Rectal smooth muscle tissue (tissue), 1 donor: ENCODE results near the gene PRSS3.
"Not testable (repeated sequence)": the region's sequence is repeated elsewhere in the genome, so short reads cannot be mapped to it uniquely, and the experiment has no call there.

Source experiments
- H3K27ac ChIP-seq: one replicate; pipeline ENCODE4 v1.7.0; 2013; ENCODE audit warnings: low read depth, low read length, inconsistent platforms
- H3K27me3 ChIP-seq: one replicate; pipeline ENCODE4 v1.7.0; 2013; ENCODE audit warnings: low read length; ENCODE audit not compliant: control insufficient read depth, insufficient read depth
- H3K36me3 ChIP-seq: one replicate; pipeline ENCODE4 v1.7.0; 2013; ENCODE audit warnings: low read length; ENCODE audit not compliant: control insufficient read depth, insufficient read depth
- H3K4me1 ChIP-seq: one replicate; pipeline ENCODE4 v1.7.0; 2013; ENCODE audit warnings: low read length; ENCODE audit not compliant: control insufficient read depth, insufficient read depth
- H3K4me3 ChIP-seq: one replicate; pipeline ENCODE4 v1.7.0; 2013; ENCODE audit warnings: low read length
- H3K9ac ChIP-seq: one replicate; pipeline ENCODE4 v1.7.0; 2013; ENCODE audit warnings: low read length

PRSS3 gene

DNA sequence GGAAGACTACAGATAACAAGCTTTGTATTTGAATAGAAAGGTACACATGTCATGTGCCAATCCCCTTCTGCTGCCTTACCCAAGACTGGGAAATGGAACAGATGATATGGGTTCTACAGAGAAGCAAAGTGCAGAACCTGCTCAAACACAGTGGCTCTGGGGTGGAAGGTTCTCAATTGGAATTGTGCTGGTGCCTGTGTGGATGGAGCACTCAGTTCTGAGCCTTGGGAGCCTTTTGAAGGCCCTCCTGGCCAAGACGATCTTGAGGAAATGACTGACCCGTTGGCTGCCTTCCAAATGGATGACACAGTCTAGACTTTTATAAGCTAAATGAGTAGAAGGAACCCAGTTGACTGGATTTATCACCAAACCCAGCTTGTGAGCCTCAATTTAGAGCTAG, 4.2 kb upstream of the PRSS3 start:
- Histone ChIP-seq H3K4me1 (no peaks in the 10 kb centered on the region), H3K27ac (no peak overlapping the region), H3K9ac (no peak overlapping the region), H3K36me3 (no peaks in the 10 kb centered on the region), H3K27me3 (no peaks in the 10 kb centered on the region), H3K4me3 (no peak overlapping the region)

DNA sequence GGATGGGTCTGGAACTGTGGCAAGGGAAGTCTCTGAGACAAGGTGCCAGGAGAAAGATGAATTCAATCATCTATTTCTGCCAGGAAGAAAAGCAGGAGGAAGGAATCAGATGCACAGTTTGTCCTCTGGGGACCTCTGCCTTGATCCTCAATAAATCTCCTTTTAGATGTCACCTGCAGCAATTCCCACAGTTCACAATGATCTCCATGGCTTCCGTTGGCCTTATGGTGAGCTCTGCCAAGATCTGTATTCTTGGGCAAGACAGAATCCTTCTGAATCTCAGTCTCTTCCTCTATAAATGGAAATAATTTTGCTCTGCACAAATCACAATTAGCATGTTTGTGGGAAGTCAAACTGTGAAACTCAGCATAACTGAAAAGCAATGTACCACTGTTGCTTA, 1.9 kb upstream of the PRSS3 start:
- not testable (repeated sequence) for H3K4me1 ChIP-seq, H3K36me3 ChIP-seq, H3K27ac ChIP-seq, H3K9ac ChIP-seq, H3K4me3 ChIP-seq, H3K27me3 ChIP-seq

DNA sequence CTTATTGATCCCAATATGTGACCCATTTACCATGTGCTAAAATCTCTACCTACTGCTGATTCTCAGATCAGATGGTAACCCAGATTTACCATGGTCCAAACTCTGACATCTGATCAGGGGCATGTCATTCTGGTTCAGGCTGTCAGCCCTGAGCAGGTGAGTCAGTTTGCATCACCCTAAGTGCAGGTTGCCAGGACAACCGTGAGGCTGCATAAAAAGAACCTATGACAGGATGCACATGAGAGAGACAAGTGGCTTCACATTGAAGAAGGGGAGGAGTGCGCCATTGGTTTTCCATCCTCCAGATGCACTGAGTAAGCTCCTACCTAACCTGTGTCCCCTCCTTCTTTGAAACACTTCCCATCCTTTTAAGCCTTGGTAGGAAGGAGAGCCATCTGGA, 801 bp upstream of the PRSS3 start:
- no peak overlapping the region for H3K9ac ChIP-seq
- no peak overlapping the region for H3K4me3 ChIP-seq
- H3K4me1 ChIP-seq: no peaks in the 10 kb centered on the region
- H3K27ac ChIP-seq: no peak overlapping the region
- no peaks in the 10 kb centered on the region for H3K36me3 ChIP-seq
- H3K27me3 ChIP-seq: no peaks in the 10 kb centered on the region

DNA sequence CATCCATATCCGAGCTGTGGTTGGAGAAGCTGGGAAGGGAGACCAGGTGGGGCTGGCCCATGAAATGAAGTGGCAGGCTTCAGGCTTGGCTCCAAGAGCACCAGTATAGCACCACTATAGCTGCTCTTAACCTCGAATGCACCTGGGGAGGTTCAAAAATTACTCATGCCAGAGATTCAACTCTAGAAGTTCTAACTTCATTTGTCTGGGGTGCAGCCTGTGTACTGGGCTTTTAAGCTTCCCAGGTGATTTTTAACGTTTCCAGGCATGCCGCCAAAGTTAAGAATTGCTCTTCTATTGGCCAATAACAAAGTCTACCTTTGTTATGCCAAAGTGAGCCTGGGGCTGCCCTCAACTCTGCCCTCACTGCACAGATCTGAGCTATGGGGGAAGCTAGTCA, 458 bp downstream of the PRSS3 start:
- H3K4me1 ChIP-seq: no peaks in the 10 kb centered on the region
- H3K27me3 ChIP-seq: no peaks in the 10 kb centered on the region
- no peak overlapping the region for H3K27ac ChIP-seq
- no peaks in the 10 kb centered on the region for H3K36me3 ChIP-seq
- H3K9ac ChIP-seq: no peak overlapping the region
- no peak overlapping the region for H3K4me3 ChIP-seq

DNA sequence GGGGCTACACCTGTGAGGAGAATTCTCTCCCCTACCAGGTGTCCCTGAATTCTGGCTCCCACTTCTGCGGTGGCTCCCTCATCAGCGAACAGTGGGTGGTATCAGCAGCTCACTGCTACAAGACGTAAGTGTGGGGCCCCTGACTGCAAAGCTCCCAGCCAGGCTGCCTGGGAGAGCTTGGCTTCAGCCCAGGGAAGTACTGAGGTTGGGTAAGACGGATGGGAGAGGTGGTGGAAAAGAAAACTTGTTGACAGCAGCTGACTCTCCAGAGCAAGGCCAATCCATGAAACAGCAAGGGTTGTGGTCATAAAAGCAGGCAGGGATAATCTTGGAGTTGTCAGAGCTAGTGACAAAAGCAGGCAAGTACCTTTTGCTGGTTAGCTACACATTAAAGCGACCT, 1.3 kb downstream of the PRSS3 start:
- not testable (repeated sequence) for H3K4me3 ChIP-seq, H3K9ac ChIP-seq, H3K36me3 ChIP-seq, H3K4me1 ChIP-seq, H3K27ac ChIP-seq, H3K27me3 ChIP-seq

DNA sequence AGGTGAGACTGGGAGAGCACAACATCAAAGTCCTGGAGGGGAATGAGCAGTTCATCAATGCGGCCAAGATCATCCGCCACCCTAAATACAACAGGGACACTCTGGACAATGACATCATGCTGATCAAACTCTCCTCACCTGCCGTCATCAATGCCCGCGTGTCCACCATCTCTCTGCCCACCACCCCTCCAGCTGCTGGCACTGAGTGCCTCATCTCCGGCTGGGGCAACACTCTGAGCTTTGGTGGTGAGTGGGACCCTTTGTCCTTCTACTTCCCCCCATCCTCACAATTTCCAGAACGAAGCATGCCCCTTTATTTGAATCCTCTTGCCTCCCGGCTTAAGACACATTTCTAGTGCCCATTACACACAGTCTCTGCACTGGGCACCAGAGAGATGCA, 2.5 kb downstream of the PRSS3 start:
- Histone ChIP-seq H3K27ac (no peak overlapping the region), H3K4me1 (no peaks in the 10 kb centered on the region), H3K9ac (no peak overlapping the region), H3K27me3 (no peaks in the 10 kb centered on the region), H3K36me3 (no peaks in the 10 kb centered on the region), H3K4me3 (no peak overlapping the region)

DNA sequence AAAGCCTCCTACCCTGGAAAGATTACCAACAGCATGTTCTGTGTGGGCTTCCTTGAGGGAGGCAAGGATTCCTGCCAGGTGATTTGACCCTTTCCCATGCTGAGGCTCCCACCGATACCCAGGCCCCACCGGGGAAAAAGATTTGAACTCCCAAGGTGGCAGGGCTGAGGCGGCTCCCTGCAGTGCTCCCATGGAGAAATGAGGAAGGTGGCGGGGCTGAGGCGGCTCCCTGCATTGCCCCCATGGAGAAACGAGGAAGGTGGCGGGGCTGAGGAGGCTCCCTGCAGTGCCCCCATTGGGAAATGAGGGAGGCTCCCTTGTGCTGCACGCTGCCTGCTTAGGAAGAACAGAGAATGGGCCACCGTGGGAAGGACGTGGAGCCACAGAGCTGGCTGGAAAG, 3.2 kb downstream of the PRSS3 start:
- Histone ChIP-seq H3K36me3 (no peaks in the 10 kb centered on the region), H3K9ac (no peak overlapping the region), H3K27ac (no peak overlapping the region), H3K4me1 (no peaks in the 10 kb centered on the region), H3K27me3 (no peaks in the 10 kb centered on the region), H3K4me3 (no peak overlapping the region)

DNA sequence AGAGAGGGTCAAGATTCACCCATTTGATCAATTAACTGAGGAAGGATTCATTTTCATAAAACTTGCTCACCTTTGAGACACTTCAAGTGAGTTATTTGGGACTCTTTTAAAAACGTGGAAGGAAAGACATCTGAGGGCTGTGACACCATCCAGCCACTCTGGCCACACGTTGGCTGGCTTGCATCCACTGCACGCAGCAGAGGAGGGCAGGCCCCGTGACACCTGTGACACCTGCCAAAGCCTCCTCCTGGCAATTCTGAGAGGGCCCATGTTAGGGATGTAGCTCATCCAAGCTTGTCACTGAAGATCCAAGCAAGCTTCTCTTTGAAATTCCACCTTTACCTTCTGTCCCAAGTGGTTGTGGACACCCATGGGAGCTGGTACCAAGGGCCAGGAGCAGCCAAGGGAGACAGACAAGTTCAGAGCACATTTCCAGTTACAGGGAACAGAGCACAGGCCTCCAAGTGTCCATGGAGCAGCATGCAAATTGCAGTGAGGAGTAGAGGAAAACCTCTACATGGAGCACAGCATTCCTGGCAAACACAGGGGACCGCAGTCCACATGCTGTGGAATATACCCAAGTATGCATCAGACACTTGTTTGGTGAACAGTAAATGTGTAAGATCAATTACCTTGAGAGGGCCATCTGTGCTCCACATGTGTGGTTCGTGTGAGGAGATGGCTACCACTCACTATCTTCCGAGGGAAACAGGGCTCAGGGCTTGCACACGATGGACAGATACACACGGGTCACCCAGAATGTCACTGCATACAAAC, 4.8 kb downstream of the PRSS3 start:
- H3K27me3 ChIP-seq: no peaks in the 10 kb centered on the region
- no peak overlapping the region for H3K9ac ChIP-seq
- H3K27ac ChIP-seq: no peak overlapping the region
- no peaks in the 10 kb centered on the region for H3K4me1 ChIP-seq
- no peak overlapping the region for H3K4me3 ChIP-seq
- H3K36me3 ChIP-seq: no peaks in the 10 kb centered on the region

DNA sequence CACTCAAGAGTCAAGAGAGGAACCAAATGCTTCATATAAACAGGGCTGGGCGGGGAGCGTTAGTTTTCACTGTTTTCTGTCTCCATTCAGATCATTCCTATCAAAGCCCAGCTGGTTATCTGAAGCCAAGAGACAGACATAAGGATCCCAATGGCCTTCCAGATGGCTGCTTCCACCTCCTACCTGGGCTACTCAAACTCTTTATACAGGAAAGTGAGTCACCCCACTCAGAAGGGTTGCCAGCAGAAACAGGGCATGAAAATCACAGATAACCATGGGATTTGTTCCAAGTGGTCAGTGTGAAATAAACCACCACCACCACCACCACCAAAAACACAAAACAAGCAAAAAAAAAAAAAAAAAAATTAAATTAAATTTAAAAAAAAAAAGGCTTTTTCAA, 5.5 kb downstream of the PRSS3 start:
- H3K27ac ChIP-seq: no peak overlapping the region
- no peaks in the 10 kb centered on the region for H3K27me3 ChIP-seq
- H3K4me1 ChIP-seq: no peaks in the 10 kb centered on the region
- H3K4me3 ChIP-seq: no peak overlapping the region
- no peaks in the 10 kb centered on the region for H3K36me3 ChIP-seq
- no peak overlapping the region for H3K9ac ChIP-seq

DNA sequence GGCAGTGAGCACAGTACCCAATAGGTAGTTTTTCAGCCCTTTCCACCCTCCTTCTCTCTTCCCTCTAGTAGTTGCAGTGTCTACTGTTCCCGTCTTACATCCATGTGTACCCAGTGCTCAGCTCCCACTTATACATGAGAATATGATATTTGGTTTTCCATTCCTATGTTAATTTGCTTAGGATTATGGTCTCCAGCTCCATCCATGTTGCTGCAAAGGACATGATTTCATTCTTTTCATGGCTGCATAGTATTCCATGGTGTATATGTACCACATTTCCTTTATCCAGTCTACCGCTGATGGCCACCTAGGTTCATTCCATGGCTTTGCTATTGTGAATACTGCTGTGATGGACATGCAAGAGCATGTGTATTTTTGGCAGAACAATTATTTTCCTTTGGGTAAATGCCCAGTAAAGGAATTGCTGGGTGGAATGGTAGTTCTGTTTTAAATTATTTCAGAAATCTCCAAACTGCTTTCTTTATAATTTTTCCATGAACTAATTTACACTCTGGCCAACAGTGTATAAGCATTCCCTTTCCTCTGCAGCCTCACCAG, 6.7 kb downstream of the PRSS3 start:
- H3K36me3 ChIP-seq, H3K4me3 ChIP-seq, H3K27ac ChIP-seq, H3K4me1 ChIP-seq, H3K9ac ChIP-seq, H3K27me3 ChIP-seq: not testable (repeated sequence)

DNA sequence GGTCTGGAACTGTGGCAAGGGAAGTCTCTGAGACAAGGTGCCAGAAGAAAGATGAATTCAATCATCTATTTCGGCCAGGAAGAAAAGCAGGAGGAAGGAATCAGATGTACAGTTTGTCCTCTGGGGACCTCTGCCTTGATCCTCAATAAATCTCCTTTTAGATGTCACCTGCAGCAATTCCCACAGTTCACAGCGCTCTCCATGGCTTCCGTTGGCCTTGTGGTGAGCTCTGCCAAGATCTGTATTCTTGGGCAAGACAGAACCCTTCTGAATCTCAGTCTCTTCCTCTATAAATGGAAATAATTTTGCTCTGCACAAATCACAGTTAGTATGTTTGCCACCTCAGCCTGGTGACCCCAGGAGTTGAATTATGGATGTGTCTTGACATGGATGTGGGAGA, 8.8 kb downstream of the PRSS3 start:
- H3K27ac ChIP-seq, H3K4me3 ChIP-seq, H3K27me3 ChIP-seq: not testable (repeated sequence)

DNA sequence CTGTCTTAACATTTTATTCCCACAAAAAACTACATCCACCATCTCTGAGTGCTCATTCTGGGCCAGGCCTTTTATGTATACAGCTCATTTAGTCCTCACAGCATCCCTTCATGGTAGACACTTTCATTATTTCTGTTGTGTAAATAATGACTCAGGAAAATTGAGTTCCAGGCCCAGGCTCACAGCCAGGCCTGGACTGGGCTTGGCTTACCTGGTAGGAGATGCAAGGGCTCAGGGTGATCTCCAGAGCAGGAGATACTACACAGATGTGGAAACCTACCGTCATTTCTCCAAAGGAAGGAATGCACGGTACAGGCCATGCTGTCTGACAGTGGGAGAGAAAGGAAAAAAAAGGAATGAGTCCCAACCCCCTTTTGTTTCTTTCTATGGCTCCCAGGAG, 11.8 kb downstream of the PRSS3 start:
- H3K27me3 ChIP-seq, H3K27ac ChIP-seq, H3K4me1 ChIP-seq, H3K9ac ChIP-seq, H3K4me3 ChIP-seq, H3K36me3 ChIP-seq: not testable (repeated sequence)

More for the DNA sequence above, 8.8 kb downstream of the PRSS3 start:
- not testable (repeated sequence) for H3K9ac ChIP-seq, H3K4me1 ChIP-seq, H3K36me3 ChIP-seq

DNA sequence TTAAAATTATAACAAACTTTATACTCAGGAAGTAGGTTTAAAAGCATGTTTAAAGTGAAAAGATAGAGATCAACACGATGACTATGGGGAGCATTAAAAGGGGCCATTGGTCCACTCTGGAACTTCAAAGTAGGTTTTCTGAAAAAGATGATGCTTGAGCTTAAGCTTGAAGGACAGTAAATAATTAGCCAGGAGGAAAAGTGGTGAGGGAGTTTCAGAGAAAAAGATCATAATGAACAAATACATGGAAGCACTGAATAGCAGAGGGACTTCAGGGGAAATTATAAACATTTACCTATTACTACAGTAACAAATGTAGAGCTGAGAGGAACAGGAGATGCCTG, 13.6 kb downstream of the PRSS3 start:
- not testable (repeated sequence) for H3K9ac ChIP-seq, H3K4me3 ChIP-seq, H3K27me3 ChIP-seq, H3K27ac ChIP-seq, H3K4me1 ChIP-seq, H3K36me3 ChIP-seq
